ENCODE measurements around the gene FHL3. TPM values are rescaled to one million over a fixed set of nuclear protein-coding genes. Genes with fewer than 3 reads are reported as not detected.
A peak's percentile ranks its signal among the peaks of the same experiment; 100 is the strongest.

Gene FHL3
- total RNA-seq, 1 donor from 2014 or later = 20.0 TPM

DNA sequence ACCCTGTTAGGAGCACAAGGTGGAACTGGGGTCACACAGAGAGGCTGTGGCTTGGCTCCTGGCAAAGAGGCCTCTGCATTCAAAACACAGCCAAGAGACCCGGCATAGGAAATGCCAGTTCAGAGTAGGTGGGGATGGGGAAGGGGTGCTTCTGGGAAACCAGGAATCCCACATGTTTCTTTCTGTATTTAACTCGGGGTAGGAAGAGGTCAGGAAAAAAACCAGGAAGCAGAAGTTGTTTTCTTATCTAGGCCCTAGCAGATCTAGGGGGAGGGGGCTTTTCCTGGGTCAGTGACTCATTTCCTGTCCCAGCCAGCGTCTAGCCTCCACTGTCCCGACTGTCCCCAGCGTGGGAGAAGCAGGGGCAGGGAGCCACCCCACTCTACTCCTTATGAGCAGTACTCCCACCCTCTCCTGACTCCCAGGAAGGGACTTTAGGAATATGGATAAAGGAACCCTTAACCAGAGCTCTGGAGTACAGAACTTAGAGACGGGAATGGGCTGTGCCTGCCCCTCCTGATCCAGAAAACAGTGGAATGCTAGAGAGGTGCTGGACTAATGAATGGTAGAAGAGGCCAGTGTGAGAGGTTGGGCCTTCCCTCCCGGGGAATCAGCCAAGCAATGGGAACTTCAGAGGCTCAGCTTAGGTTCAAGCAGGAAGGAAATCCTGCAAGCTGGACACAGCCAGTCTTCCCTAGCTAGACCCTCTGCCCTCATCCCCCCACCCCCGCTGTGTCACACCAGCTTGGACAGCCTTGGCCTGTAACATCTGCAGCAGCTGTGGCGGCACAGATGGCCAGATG lies 5.7 kb downstream of the FHL3 start:
- Mint-ChIP-seq H3K36me3 (ENCODE audit: unreplicated experiment) (peaks cover 5% of the 10 kb centered on the region), H3K4me1 (ENCODE audit: low read depth, unreplicated experiment) (peaks cover 24% of the 10 kb centered on the region), H3K27me3 (ENCODE audit: unreplicated experiment) (peaks cover 14% of the 10 kb centered on the region), H3K4me3 (ENCODE audit: unreplicated experiment) (peak overlapping the region; percentile 77), H3K27ac (ENCODE audit: unreplicated experiment) (peak overlapping the region; percentile 94), H3K9me3 (ENCODE audit: unreplicated experiment) (peaks cover 5% of the 10 kb centered on the region)
- TF ChIP-seq, protein P1, sequence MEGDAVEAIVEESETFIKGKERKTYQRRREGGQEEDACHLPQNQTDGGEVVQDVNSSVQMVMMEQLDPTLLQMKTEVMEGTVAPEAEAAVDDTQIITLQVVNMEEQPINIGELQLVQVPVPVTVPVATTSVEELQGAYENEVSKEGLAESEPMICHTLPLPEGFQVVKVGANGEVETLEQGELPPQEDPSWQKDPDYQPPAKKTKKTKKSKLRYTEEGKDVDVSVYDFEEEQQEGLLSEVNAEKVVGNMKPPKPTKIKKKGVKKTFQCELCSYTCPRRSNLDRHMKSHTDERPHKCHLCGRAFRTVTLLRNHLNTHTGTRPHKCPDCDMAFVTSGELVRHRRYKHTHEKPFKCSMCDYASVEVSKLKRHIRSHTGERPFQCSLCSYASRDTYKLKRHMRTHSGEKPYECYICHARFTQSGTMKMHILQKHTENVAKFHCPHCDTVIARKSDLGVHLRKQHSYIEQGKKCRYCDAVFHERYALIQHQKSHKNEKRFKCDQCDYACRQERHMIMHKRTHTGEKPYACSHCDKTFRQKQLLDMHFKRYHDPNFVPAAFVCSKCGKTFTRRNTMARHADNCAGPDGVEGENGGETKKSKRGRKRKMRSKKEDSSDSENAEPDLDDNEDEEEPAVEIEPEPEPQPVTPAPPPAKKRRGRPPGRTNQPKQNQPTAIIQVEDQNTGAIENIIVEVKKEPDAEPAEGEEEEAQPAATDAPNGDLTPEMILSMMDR (IDR thresholded peaks at IDR 0.05; ENCODE audit: partially characterized antibody, unreplicated experiment) = no peak
- DNase-seq = peak; percentile 59

DNA sequence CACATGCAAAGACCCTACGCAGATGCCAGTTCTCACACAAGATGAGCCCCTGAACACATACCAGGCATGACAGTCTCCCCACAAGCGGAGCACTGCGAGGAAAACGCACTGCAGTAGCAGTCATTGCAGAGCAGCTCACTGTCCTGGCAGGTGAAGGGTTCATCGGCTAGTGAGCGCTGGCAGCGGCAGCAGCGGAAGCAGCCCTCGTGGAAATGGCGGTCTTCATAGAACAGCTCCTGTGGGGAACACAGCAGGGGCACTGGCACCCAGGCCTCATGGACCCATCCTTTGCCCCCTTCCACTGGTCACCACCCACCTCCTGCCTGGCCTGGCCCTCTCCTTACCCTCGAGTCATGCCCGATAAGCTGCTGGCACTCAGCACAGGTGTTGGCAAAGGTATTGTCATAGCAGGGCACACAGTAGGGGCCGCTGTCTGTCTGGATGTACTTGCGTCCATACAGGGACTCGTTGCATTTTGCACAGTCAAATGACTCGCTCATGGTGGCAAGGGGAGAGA lies 6.3 kb downstream of the FHL3 start:
- Mint-ChIP-seq H3K9me3 (ENCODE audit: unreplicated experiment) (peaks cover 4% of the 10 kb centered on the region), H3K27me3 (ENCODE audit: unreplicated experiment) (peaks cover 11% of the 10 kb centered on the region), H3K36me3 (ENCODE audit: unreplicated experiment) (peaks cover 5% of the 10 kb centered on the region), H3K4me3 (ENCODE audit: unreplicated experiment) (peak overlapping the region; percentile 77), H3K4me1 (ENCODE audit: low read depth, unreplicated experiment) (peaks cover 19% of the 10 kb centered on the region), H3K27ac (ENCODE audit: unreplicated experiment) (peak overlapping the region; percentile 89)
- TF ChIP-seq, protein P1 (IDR thresholded peaks at IDR 0.05; ENCODE audit: partially characterized antibody, unreplicated experiment) = no peak
- no peak for DNase-seq

DNA sequence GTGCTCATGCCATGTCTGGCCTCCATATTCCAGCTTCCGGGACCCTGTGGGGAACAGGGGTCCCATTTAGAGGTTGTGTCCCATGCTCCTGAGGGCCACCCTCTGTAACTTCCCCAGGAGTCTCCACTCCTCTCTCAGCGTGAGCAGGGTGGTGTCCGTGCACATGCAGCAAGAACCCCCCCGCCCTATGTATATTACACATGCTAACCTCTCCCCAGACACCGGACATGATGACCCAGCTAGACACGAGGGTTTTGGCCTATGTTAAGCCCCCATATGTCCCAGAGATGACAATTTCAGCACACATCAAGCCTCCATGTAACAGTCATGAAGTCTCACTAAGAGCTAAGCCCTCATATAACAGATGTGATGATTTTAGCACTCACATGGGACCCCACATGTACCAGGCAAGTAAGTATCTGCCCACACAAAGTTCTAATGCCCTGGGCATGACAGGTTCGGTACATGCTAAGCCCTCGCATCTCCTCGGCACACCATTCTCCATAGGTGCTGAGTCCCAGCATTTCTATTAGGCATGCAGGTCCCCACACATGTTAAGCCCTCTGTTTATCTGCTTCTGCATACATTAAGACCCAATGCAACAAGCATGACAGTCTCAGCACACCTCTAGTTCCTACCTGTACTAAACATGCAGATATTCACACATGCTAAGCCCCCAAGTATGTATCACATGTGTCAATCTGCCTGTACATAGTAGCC lies 7.1 kb downstream of the FHL3 start:
- TF ChIP-seq, protein P1 (IDR thresholded peaks at IDR 0.05; ENCODE audit: partially characterized antibody, unreplicated experiment) = no peak
- Mint-ChIP-seq H3K9me3 (ENCODE audit: unreplicated experiment) (peaks cover 4% of the 10 kb centered on the region), H3K27me3 (ENCODE audit: unreplicated experiment) (peaks cover 11% of the 10 kb centered on the region), H3K36me3 (ENCODE audit: unreplicated experiment) (peaks cover 5% of the 10 kb centered on the region), H3K27ac (ENCODE audit: unreplicated experiment) (peak overlapping the region; percentile 15), H3K4me3 (ENCODE audit: unreplicated experiment) (no peak overlapping the region), H3K4me1 (ENCODE audit: low read depth, unreplicated experiment) (peaks cover 16% of the 10 kb centered on the region)
- no peak for DNase-seq

DNA sequence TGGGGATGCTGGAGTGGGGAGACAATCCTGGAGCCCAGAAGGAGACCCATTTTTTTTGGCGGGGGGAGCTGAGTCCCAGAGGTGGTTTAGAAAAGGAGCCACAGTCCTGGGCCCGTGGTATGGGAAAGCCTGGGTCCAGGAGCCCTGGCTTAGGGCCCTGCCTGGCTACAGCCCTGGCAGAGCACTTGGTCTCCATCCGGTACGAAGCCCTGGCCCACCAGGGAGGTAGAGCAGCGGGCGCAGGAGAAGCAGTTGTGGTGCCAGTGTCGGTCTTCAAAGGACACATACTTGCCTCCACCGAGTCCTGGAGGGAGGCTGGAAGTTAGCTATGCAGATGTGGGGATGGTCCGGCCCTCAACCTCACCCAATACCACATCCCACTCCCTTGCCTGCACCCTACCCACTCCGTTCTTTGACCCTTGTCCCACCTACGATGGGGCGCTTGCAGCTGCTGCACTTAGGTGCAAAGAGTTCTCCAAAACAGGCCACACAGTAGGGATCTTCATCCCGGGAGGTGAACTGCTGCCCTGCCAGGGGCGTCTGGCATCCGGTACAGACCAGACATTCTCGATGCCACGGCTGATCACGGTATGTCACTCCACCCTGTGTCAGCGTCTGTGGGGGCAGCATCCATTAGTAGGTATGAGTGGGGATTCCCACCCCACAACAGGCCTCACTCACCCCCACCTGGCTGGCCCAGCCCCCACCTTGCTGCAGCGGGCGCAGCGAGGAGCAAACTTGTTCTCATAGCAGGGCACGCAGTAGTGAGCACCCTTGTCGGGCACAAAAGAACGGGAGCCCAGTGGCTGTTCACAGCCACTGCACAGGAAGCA lies 7.8 kb downstream of the FHL3 start:
- Mint-ChIP-seq H3K36me3 (ENCODE audit: unreplicated experiment) (peaks cover 5% of the 10 kb centered on the region), H3K9me3 (ENCODE audit: unreplicated experiment) (peaks cover 4% of the 10 kb centered on the region), H3K4me3 (ENCODE audit: unreplicated experiment) (no peak overlapping the region), H3K27ac (ENCODE audit: unreplicated experiment) (no peak overlapping the region), H3K4me1 (ENCODE audit: low read depth, unreplicated experiment) (peaks cover 16% of the 10 kb centered on the region), H3K27me3 (ENCODE audit: unreplicated experiment) (peaks cover 11% of the 10 kb centered on the region)
- DNase-seq = no peak
- TF ChIP-seq, protein P1 (IDR thresholded peaks at IDR 0.05; ENCODE audit: partially characterized antibody, unreplicated experiment) = no peak
